Smooth muscle cell (in vitro differentiated cells): ENCODE data around the gene NUPR1. TPM values are rescaled to one million over a fixed set of nuclear protein-coding genes. Genes with fewer than 3 reads are reported as not detected.
"Not testable (repeated sequence)": the region's sequence is repeated elsewhere in the genome, so short reads cannot be mapped to it uniquely, and the experiment has no call there.

Experiments used
- DNase-seq: peaks from one replicate; lab custom pipeline; 2025; ENCODE audit not compliant: unreplicated experiment; lab: John Stamatoyannopoulos, UW
- H2AFZ ChIP-seq: fragments of 200-600 bp; sonication (generic); 2 replicates; pipeline ENCODE4 v1.6.0; 2016; ENCODE audit warnings: antibody characterized with exemption, low read depth, mild to moderate bottlenecking
- H3F3A ChIP-seq: fragments of 200-600 bp; sonication (generic); 2 replicates; pipeline ENCODE4 v1.6.0; 2017; ENCODE audit warnings: antibody characterized with exemption, low read depth
- H3K27ac ChIP-seq: fragments of 200-600 bp; sonication (generic); 2 replicates; pipeline ENCODE4 v1.5.1; 2016; ENCODE audit warnings: low read depth, mild to moderate bottlenecking
- H3K27me3 ChIP-seq: fragments of 200-600 bp; sonication (generic); 2 replicates; pipeline ENCODE4 v1.6.1; 2016; ENCODE audit warnings: low read depth, mild to moderate bottlenecking
- H3K36me3 ChIP-seq: fragments of 200-600 bp; sonication (generic); 2 replicates; pipeline ENCODE4 v1.5.1; 2016; ENCODE audit warnings: low read depth
- H3K4me1 ChIP-seq: fragments of 200-600 bp; sonication (generic); 2 replicates; pipeline ENCODE4 v1.5.1; 2016; ENCODE audit warnings: low read depth
- H3K4me2 ChIP-seq: fragments of 200-600 bp; sonication (generic); 2 replicates; pipeline ENCODE4 v1.6.0; 2016; ENCODE audit warnings: mild to moderate bottlenecking
- H3K4me3 ChIP-seq: fragments of 200-600 bp; sonication (generic); 2 replicates; pipeline ENCODE4 v1.5.1; 2016; ENCODE audit warnings: mild to moderate bottlenecking
- H3K79me2 ChIP-seq: fragments of 200-600 bp; sonication (generic); 2 replicates; pipeline ENCODE4 v1.6.0; 2016; ENCODE audit warnings: low read depth, mild to moderate bottlenecking
- H3K9ac ChIP-seq: fragments of 200-600 bp; sonication (generic); 2 replicates; pipeline ENCODE4 v1.6.0; 2016; ENCODE audit warnings: low read depth
- H3K9me3 ChIP-seq: fragments of 200-600 bp; sonication (generic); replicated peaks from 2 replicates; pipeline ENCODE4 v1.5.1; 2016; ENCODE audit warnings: low read depth
- H4K20me1 ChIP-seq: fragments of 200-600 bp; sonication (generic); 2 replicates; pipeline ENCODE4 v1.6.0; 2016; ENCODE audit warnings: low read depth
- CTCF ChIP-seq: fragments of 200-600 bp; sonication (generic); IDR thresholded peaks from 2 replicates; pipeline ENCODE4 v1.5.1; 2017; ENCODE audit warnings: borderline replicate concordance, mild to moderate bottlenecking, antibody characterized with exemption; ENCODE audit not compliant: insufficient read depth, poor library complexity, severe bottlenecking
- WGBS: methylation state at CpG from one replicate; pipeline ENCODE4 v1.1.7; 2016; ENCODE audit warnings: low lambda C conversion rate; 5-methylcytosine and 5-hydroxymethylcytosine counted together
- polyA plus RNA-seq: library from polyadenylated mRNA; unstranded; fragments of >200 nt; fragmentation: Nextera tagmentation; extraction: Ambion mirVana; gene quantifications from 2 replicates; pipeline ENCODE4 v1.2.1, GENCODE V29; 2016
- total RNA-seq: library from RNA; depleted of rRNA; stranded (reverse); fragments of >200 nt; gene quantifications from 2 replicates; pipeline ENCODE4 v1.2.3, GENCODE V29; 2014

NUPR1 gene
- total and polyA plus RNA-seq, 2 experiments from 2014 or later, result 0.67 to 22.2 TPM

- no peak overlapping the region for H3K27ac ChIP-seq
- no peak overlapping the region for H3K9ac ChIP-seq
- no peaks in the 10 kb centered on the region for H4K20me1 ChIP-seq
- no peak overlapping the region for H2AFZ ChIP-seq
- no peaks in the 10 kb centered on the region for H3K79me2 ChIP-seq
- H3K4me2 ChIP-seq, result no peak overlapping the region
- H3K27me3 ChIP-seq, result no peaks in the 10 kb centered on the region
- H3F3A ChIP-seq, result no peaks in the 10 kb centered on the region
- peaks cover 8% of the 10 kb centered on the region for H3K4me1 ChIP-seq
- no peaks in the 10 kb centered on the region for H3K36me3 ChIP-seq
- WGBS, result 85% methylated on average over 5 of the region's 5 CpGs
- TF ChIP-seq CTCF, result no peak
- no peak for DNase-seq
- no peak overlapping the region for H3K4me3 ChIP-seq
- H3K9me3 ChIP-seq, result no peaks in the 10 kb centered on the region
These were observed 10.3 kb downstream of the NUPR1 start for GRCh38 chr16:28528463-28528867.

- TF ChIP-seq CTCF, result no peak
- H3K79me2 ChIP-seq, result no peaks in the 10 kb centered on the region
- no peaks in the 10 kb centered on the region for H3K9me3 ChIP-seq
- H3K27ac ChIP-seq, result no peak overlapping the region
- H3K4me2 ChIP-seq, result no peak overlapping the region
- DNase-seq, result no peak
- H2AFZ ChIP-seq, result no peak overlapping the region
- WGBS, result 87% methylated on average over 5 of the region's 5 CpGs
- H3K4me1 ChIP-seq, result peaks cover 8% of the 10 kb centered on the region
- H3K36me3 ChIP-seq, result no peaks in the 10 kb centered on the region
- H3K9ac ChIP-seq, result no peak overlapping the region
- H3K27me3 ChIP-seq, result no peaks in the 10 kb centered on the region
- no peak overlapping the region for H3K4me3 ChIP-seq
- no peaks in the 10 kb centered on the region for H3F3A ChIP-seq
- H4K20me1 ChIP-seq, result no peaks in the 10 kb centered on the region
These were observed 10.8 kb downstream of the NUPR1 start for GRCh38 chr16:28527985-28528384.

GRCh38 chr16:28527100-28527785, 11.5 kb downstream of the NUPR1 start:
- H3F3A ChIP-seq, H3K27me3 ChIP-seq, H4K20me1 ChIP-seq, H3K4me2 ChIP-seq, H3K79me2 ChIP-seq, H3K36me3 ChIP-seq, H2AFZ ChIP-seq, H3K4me1 ChIP-seq, DNase-seq, H3K4me3 ChIP-seq, H3K9ac ChIP-seq, H3K9me3 ChIP-seq: not testable (repeated sequence)
- peak overlapping the region; percentile 47 for H3K27ac ChIP-seq
- WGBS, result 86% methylated on average over 7 of the region's 7 CpGs

DNA sequence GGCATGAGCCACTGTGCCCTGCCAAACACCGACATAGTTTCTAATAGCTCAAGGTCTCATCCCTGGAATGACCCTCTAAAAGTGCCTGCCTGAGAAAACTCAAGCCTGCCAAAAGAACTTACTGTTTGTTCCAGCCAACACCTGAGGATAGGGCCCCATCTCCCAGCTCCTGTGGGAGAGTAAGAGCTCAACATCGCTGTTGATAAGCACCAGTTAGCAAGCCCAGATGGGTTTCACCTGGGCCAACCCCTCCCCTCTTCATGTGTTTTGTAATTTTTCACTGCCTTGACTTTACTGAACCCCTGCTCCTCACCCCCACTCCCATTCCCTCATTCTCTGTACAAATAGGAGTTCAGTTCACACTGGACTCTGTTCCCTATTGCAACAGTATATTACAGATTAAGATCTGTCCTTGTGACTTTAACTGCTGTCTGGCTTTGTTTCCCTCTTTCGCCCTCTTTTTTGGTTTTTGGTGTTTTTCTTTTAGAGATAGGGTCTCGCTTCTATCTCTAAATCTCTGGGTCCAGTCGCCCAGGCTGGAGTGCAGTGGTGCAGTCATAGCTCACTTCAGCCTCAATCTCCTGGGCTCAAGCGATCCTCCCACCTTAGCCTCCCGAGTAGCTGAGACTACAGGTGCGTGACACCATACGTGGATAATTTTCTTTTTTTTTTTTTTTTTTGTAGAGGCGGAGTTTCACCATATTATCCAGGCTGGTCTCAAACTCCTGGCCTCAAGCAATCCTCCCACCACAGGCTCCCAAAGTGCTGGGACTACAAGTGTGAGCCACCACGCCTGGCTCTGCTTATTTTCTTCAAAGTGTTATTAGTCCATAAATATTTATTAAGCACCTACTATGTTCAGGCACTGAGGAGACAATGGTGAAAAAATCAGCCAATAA, 12.3 kb downstream of the NUPR1 start:
- DNase-seq, result no peak
- no peaks in the 10 kb centered on the region for H3K9me3 ChIP-seq
- no peak for TF ChIP-seq CTCF
- H3K36me3 ChIP-seq, result no peaks in the 10 kb centered on the region
- 88% methylated on average over 11 of the region's 11 CpGs for WGBS
- H3K4me1 ChIP-seq, result no peaks in the 10 kb centered on the region
- no peaks in the 10 kb centered on the region for H4K20me1 ChIP-seq
- no peak overlapping the region for H3K4me3 ChIP-seq
- peak overlapping the region; percentile 47 for H3K27ac ChIP-seq
- no peak overlapping the region for H2AFZ ChIP-seq
- H3K4me2 ChIP-seq, result no peak overlapping the region
- H3K9ac ChIP-seq, result no peak overlapping the region
- H3K27me3 ChIP-seq, result no peaks in the 10 kb centered on the region
- H3F3A ChIP-seq, result no peaks in the 10 kb centered on the region
- H3K79me2 ChIP-seq, result no peaks in the 10 kb centered on the region
